HG03432 (cell line): ENCODE results near the gene CHRM1.
"Not testable (repeated sequence)": the region's sequence is repeated elsewhere in the genome, so short reads cannot be mapped to it uniquely, and the experiment has no call there.

Experiments
- ATAC-seq: cut with Tn5 transposase; IDR thresholded peaks from one replicate; pipeline ENCODE4 v1.9.1; 2021; ENCODE audit warnings: mild to moderate bottlenecking, moderate library complexity; ENCODE audit not compliant: unreplicated experiment

Gene CHRM1

DNA sequence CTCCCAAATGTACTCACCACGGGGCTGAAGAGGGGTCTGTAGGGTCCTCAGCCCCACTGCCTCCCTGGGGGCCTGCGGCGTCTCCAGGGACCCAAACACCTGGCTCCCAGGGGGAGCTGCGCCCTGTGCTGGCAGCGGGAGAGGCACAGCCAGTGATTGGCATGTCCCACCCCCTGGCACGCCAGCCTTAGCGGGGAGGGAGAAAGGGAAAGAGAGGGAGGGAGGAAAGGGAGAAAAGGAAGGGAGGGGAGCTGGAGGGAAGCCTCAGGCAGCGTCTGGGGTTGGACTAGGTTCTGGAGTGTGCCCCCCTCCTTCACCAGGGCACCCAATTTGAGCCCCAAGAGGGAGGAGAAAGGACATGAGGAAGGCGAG, at the start of gene CHRM1:
Gene CHRM1, minus strand, starts transcription at position 163 of the 372 bp plus-strand sequence. CDS start 10,263 bp downstream, outside the sequence.
- ATAC-seq = no peak

- no peak for ATAC-seq
Measured at GRCh38 chr11:62965574-62965973, 44.4 kb upstream of the CHRM1 start.

DNA sequence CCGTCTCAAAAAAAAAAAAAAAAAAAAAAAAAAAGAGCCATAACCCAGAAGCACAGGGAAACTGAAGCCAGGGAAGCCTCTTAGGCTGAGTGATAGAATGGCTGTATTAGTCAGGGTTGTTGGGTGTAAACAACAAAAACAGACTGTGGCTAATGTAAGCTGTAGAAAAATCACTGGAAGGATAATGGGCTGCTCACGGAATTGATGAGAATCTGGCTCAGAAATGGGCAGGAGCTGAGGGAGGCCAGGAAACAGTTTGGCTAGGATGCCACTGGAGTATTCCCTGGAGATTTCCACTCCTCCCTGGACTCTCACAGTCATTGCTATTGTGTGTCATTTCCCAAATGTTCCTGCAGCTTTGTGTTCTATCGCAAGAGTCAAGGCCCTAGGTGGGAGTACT, 41.2 kb upstream of the CHRM1 start:
- no peak for ATAC-seq

DNA sequence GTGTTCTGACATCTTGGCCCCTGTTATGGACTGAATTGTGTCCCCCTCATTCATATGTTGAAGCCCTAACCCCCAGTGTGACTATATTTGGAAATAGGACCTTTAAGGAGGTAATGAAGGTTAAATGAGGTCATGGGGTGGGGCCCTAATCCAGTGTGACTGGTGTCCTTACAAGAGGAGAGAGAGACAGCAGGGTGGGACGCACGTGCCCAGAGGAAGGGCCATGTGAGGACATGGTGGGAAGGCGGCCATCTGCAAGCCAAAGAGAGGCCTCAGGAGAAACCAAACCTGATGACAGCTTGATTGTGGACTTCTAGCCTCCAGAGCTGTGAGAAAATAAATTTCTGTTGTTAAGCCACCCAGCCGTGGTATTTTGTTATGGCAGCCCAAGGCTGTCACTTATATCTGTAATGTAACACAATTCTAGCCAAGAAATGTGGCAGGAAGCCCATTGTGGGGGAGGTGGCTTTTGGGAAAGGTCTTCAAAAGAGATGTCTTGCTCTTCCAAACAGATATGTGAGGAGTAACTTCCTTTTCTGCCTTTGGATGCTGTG, 39.9 kb upstream of the CHRM1 start:
- ATAC-seq = no peak

- no peak for ATAC-seq
Measured at GRCh38 chr11:62959422-62959980, 38.3 kb upstream of the CHRM1 start.

DNA sequence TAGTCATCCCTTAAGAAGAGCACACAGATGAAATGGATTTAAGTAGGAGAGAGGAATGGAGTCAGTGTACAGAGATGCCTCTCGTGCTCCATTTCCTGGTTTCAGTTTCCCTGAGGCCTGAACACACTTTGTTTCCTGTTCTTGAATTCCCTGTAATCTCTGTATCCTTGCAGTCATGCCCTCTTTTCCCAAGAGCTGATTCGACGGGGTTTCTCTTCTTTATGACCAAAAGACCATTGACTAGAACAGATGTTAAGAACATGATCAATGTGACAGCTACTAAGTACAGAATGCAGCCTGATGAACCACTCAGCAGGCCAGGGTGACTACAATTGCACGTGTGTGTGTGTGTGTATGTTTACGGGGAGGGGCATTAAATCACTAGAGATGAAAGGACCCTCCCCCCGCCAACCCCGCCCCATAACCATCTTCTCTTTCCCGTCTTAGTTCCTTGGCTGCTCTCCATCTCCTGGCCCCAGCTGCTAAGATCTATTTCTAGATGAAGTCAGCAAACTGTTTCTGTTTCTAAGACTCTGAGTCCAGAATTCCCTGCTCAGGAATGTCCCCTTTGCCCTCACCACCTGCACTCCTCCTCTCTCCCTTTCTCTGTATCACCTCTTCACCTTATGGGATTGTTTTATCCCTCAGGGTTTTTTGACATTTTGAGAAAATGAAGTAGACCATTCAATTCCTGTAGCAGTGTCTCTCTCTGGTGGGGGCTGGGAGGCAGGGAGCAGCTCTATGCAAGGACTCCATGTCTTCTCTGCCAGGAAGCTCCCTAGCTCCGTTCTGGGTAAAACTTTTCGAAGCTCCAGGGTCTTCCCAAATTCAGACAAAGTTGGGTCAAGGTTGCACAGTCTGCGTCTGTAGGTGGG, 37.6 kb upstream of the CHRM1 start:
- no peak for ATAC-seq

DNA sequence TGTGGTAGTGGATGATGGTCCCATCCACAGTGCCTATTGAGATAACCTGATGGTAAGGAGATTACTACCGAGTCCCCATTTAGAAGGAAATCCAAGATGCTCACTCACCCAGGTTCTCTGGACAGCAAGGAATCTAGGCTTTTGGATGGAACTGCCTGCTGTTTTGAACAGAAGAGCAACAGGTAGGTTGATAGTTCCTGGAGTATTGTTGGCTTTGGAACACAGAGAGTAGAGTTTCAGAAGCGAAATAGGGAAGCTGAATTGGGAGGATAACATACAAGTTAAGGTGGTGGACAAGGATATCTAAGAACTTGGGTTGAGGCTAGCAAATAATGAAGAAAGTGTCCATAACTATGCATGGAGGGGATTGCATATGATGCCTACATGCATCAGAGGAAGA, 36.0 kb upstream of the CHRM1 start:
- ATAC-seq = no peak

DNA sequence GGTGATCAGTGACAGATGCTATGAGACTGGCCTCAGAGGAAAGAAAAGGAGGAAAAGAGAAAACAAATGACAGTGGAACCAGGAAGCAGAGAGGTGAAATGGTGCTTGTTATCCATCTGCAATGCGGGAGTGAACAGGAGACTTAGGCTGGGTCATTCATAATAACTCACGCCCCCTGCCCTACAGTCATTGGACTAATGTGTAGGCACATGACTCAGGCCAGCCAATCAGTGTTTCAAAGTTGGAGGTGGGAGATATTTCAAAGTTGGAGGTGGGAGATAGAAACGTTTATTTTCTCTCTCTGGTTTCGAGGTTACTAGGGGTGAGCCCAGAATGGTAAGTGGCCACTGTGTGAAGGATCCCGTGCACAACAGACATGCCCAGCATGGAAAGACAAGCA, 33.3 kb upstream of the CHRM1 start:
- ATAC-seq = no peak

- no peak for ATAC-seq
Measured at GRCh38 chr11:62953811-62954210, 32.6 kb upstream of the CHRM1 start.

DNA sequence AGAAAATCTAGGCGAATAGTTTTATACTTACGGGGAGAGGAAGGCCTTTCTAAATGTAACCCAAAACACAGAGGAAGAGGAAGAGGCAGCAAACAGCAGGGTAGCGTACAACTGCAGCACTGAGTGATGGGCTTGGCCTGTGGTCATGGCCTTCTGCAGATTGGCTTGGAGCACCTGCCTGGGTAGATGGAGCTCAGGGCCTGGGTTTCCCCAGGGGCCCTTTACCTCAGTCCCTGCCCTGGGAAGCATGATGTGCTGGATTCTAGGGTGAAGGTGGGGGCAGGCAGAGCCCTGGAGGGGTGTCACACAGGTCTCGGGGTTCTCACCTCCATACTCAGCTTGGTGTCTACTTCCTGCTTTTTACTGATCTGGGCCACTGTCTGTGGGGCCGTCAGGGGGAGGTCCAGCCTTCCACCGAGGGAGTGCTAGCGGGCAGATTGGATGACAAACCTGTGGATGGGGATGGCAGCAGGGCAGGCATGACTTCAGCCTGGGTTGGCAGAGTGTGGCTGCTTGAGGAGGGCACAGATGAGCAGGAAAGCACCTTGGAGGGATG, 27.7 kb upstream of the CHRM1 start:
- no peak for ATAC-seq

GRCh38 chr11:62945538-62945937, 24.4 kb upstream of the CHRM1 start:
- not testable (repeated sequence) for ATAC-seq

- ATAC-seq = not testable (repeated sequence)
Measured at GRCh38 chr11:62937528-62937927, 16.4 kb upstream of the CHRM1 start.

GRCh38 chr11:62934496-62934785, 13.3 kb upstream of the CHRM1 start:
- no peak for ATAC-seq

- no peak for ATAC-seq
Measured at GRCh38 chr11:62933750-62934495, 12.8 kb upstream of the CHRM1 start.

DNA sequence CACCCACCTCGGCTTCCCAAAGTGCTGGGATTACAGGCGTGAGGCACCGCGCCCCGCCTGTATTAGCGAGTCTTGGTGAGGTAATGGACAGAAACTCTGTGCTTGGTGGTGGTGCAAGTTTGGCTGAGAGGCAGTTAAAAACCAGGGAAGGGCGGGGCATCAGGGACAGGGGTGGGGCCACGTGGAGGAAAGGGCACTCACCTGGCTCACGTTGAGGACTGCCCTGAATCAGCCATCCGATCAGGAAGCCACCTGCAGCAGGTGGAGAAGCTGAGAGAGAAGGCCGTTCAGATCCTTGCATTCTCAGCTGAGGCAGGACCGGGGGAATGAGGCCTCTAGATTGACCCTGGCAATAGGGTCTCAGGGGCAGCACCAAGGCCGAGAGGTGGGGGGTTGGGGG, 12.1 kb upstream of the CHRM1 start:
- no peak for ATAC-seq

DNA sequence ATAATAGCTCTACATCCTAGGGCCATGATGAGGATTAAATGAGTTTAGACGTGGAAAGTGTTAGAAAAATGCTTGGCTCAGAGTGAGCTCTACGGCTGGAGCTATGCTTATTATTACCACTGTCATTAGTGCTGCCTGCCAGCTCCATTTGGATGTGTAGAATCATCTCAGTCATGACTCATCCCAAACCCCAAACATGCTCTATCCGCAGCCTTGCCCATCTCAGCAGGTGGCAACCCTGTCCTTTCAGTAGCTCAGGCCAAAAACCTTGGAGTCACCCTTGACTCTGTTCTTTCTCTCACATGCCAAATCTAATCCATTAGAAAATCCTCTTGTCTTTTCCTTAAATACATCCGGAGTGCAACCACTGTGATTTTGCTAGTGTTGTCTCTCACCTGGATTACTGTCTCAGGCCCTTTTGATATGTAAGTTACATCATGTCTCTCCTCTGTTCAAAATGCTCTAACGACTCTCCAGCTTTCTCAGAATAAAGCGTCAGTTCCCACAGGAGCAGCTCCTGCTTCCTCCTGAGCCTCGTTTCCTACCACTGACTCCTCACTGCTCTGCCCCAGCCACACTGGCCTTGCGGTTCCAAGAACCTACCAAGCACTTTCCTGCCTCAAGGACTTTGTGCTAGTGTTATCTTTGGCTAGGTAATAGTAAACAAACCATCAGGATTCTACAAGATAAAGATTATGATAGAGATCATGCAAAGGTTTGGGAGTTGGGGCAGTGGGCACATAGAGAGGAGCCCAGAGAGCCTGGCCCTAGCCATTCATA, 10.5 kb upstream of the CHRM1 start:
- ATAC-seq = no peak

GRCh38 chr11:62930666-62931065, 9.5 kb upstream of the CHRM1 start:
- ATAC-seq = no peak

GRCh38 chr11:62930157-62930556, 9.0 kb upstream of the CHRM1 start:
- ATAC-seq = no peak

DNA sequence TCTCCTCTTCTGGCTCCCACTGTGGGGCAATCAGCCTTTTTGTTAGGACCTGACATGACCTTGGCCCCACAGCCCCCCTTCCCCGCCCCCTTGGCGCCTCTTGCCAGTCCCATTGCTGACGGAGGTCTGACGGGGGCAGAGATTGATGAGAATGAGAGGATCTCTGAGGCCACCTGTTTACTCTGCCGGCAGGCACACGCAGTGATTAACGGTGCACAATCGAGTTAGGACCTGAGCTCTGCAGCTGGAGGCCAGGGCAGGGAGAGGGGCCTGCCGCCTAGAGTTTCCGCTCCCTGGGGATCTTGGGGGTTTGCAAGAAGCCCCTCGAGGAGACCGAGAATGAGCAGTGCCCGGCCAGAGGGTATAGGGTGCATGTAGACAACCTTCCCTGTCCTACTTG, 6.8 kb upstream of the CHRM1 start:
- no peak for ATAC-seq

- ATAC-seq = no peak
Measured at GRCh38 chr11:62926680-62927455, 5.7 kb upstream of the CHRM1 start.
